Mononuclear cell (primary cell): ENCODE results near the gene SAE1. TPM values are rescaled to one million over a fixed set of nuclear protein-coding genes. Genes with fewer than 3 reads are reported as not detected.
A peak's percentile ranks its signal among the peaks of the same experiment; 100 is the strongest.

Experiments
- H3K27me3 ChIP-seq: 2 replicates; pipeline ENCODE4 v1.6.0; 2011; ENCODE audit warnings: low read length, control low read depth; ENCODE audit not compliant: insufficient read depth
- H3K4me1 ChIP-seq: 2 replicates; pipeline ENCODE4 v1.5.1; 2011; ENCODE audit warnings: mild to moderate bottlenecking, low read length, control low read depth; ENCODE audit not compliant: insufficient read depth
- H3K4me3 ChIP-seq: 2 replicates; pipeline ENCODE4 v1.5.1; 2011; ENCODE audit warnings: mild to moderate bottlenecking, low read length, moderate library complexity
- H3K9me3 ChIP-seq: 2 replicates; pipeline ENCODE4 v1.5.1; 2011; ENCODE audit warnings: low read depth, mild to moderate bottlenecking, control low read depth, low read length
- total RNA-seq: library from RNA; depleted of rRNA; stranded (reverse); fragments of >200 nt; gene quantifications from one replicate; pipeline ENCODE4 v1.2.3, GENCODE V29; 2012

The SAE1 gene
- total RNA-seq, 1 donor, result 29.5 TPM

DNA sequence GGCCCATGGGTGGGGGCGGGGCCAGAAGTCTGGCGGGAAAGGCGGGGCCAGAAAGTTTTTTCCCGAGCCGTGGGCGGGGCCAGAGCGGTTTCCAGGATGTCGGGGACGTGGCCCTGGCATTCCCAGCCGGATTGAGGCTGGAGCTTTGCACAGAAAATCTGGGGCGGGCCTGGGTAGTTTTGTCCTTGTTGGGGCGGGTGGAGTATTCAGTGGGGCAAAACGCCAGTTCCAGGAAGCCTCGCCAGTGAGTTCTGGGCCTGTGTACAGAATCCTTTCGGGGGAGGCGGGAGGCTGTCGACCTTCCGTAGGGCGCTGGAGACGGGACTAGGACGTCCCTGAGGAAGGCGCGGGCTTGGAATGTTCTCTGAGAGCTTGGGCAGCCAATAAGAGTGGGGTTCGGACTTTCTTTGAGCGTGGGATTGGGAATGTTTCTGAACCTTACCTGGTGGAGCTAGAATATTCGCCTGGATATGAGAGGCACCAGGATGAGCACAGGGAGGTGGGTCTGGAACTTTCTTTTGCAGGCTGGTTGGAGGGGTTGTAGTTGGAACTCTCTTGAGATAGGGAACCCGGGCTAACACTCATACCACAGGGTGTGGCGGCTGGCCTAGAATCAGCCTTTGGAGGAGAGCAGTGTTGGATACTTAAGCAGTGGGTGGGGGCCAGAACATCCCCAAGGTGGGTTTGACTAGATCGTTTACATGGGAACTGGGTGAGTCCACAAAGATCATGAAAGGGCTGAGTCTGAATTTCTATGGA lies 127.0 kb downstream of the SAE1 start:
- Histone ChIP-seq H3K27me3 (no peaks in the 10 kb centered on the region), H3K4me3 (peak overlapping the region; percentile 46), H3K9me3 (no peaks in the 10 kb centered on the region), H3K4me1 (peaks cover 23% of the 10 kb centered on the region)

DNA sequence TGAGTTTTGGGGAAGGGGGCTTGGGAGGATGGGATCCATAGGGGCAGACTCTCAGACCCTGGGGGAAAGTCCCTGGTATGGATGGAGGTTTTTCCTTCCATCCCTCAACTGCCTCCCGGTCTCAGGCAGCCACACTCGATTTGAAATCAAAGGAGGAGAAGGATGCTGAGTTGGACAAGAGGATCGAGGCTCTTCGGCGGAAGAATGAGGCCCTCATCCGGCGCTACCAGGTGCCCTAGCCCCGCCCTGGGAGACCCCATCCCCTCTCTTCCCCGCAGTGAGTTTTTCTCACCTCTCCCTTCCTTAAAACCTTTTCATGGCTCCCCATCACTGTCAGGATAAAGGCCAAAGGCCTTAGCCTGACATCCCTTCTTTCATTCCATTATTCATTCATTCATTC lies 127.8 kb downstream of the SAE1 start:
- Histone ChIP-seq H3K4me1 (peaks cover 29% of the 10 kb centered on the region), H3K9me3 (no peaks in the 10 kb centered on the region), H3K4me3 (no peak overlapping the region), H3K27me3 (no peaks in the 10 kb centered on the region)

DNA sequence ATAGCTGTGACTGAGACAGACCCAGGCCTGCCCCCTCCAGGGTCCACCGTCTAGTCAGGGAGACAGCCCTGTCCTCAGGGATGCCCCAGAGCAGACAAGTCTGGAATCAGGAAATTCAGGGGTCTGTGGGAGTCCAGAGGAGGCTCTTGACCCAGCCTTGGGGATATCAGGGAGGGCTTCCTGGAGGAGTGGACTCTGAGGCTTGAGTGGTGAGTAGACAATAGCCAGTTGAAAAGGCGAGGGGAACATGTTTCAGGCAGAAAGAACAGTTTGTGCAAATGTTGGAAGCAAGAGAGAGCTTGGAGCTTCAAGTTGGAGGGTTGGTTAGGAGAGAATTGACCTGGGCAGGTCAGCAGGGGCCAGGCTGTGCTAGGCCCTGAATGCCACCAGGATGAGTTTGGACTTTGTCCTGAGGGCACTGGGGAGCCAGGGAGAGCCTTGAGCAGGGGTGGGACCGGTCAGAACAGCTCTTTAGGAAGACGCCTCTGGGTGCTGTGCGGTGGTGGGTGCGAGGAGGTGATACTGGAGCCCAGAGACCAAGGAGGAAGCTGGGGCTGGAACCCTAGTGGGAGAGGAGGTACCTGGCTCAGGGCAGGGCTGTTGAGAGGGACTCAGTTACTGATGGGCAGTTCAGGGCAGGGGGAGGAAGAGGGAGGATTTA lies 128.4 kb downstream of the SAE1 start:
- peaks cover 29% of the 10 kb centered on the region for H3K4me1 ChIP-seq
- no peak overlapping the region for H3K4me3 ChIP-seq
- H3K9me3 ChIP-seq, result no peaks in the 10 kb centered on the region
- no peaks in the 10 kb centered on the region for H3K27me3 ChIP-seq

Other genes with a start within 250 kb of the SAE1 start
- 0.10 TPM for gene NPAS1, start 111.0 kb upstream of the SAE1 start, total RNA-seq
- 17.1 TPM for gene TMEM160, start 82.2 kb upstream of the SAE1 start, total RNA-seq
- gene ZC3H4, start 17.1 kb upstream of the SAE1 start, total RNA-seq, result 10.4 TPM
- gene BBC3, start 100.4 kb downstream of the SAE1 start, total RNA-seq, result 8.4 TPM
- 11.5 TPM for gene CCDC9, start 125.7 kb downstream of the SAE1 start, total RNA-seq
- 1.4 TPM for gene INAFM1, start 144.1 kb downstream of the SAE1 start, total RNA-seq
- gene C5AR1, start 179.0 kb downstream of the SAE1 start, total RNA-seq, result 92.2 TPM
- gene C5AR2, start 201.3 kb downstream of the SAE1 start, total RNA-seq, result 4.1 TPM
- gene DHX34, start 218.5 kb downstream of the SAE1 start, total RNA-seq, result 12.9 TPM